IPS-11a (cell line): ENCODE results near the gene ZMYND8.
"Not testable (repeated sequence)": the region's sequence is repeated elsewhere in the genome, so short reads cannot be mapped to it uniquely, and the experiment has no call there.

Source experiments
- H3K4me3 ChIP-seq: one replicate; pipeline ENCODE4 v1.5.1; 2013; ENCODE audit warnings: low read depth, low read length, control low read depth

The ZMYND8 gene

GRCh38 chr20:47269309-47270165 lies 87.0 kb downstream of the ZMYND8 start:
- no peak overlapping the region for H3K4me3 ChIP-seq

- no peak overlapping the region for H3K4me3 ChIP-seq
Measured at GRCh38 chr20:47267621-47268020, 88.9 kb downstream of the ZMYND8 start.

GRCh38 chr20:47266847-47267515 lies 89.5 kb downstream of the ZMYND8 start:
- no peak overlapping the region for H3K4me3 ChIP-seq

GRCh38 chr20:47265984-47266383 lies 90.5 kb downstream of the ZMYND8 start:
- H3K4me3 ChIP-seq = no peak overlapping the region

- H3K4me3 ChIP-seq = no peak overlapping the region
Measured at GRCh38 chr20:47265214-47265613, 91.3 kb downstream of the ZMYND8 start.

GRCh38 chr20:47264137-47264769 lies 92.2 kb downstream of the ZMYND8 start:
- H3K4me3 ChIP-seq = not testable (repeated sequence)

- no peak overlapping the region for H3K4me3 ChIP-seq
Measured at GRCh38 chr20:47263465-47264084, 92.9 kb downstream of the ZMYND8 start.

GRCh38 chr20:47263080-47263464 lies 93.4 kb downstream of the ZMYND8 start:
- no peak overlapping the region for H3K4me3 ChIP-seq

- no peak overlapping the region for H3K4me3 ChIP-seq
Measured at GRCh38 chr20:47262365-47263013, 94.0 kb downstream of the ZMYND8 start.

- no peak overlapping the region for H3K4me3 ChIP-seq
Measured at GRCh38 chr20:47262008-47262364, 94.5 kb downstream of the ZMYND8 start.

- H3K4me3 ChIP-seq = not testable (repeated sequence)
Measured at GRCh38 chr20:47261161-47261774, 95.2 kb downstream of the ZMYND8 start.

GRCh38 chr20:47260540-47261126 lies 95.9 kb downstream of the ZMYND8 start:
- H3K4me3 ChIP-seq = not testable (repeated sequence)

GRCh38 chr20:47258745-47259695 lies 97.5 kb downstream of the ZMYND8 start:
- H3K4me3 ChIP-seq = no peak overlapping the region

GRCh38 chr20:47257771-47258170 lies 98.7 kb downstream of the ZMYND8 start:
- no peak overlapping the region for H3K4me3 ChIP-seq

GRCh38 chr20:47257256-47257655 lies 99.2 kb downstream of the ZMYND8 start:
- H3K4me3 ChIP-seq = no peak overlapping the region

- no peak overlapping the region for H3K4me3 ChIP-seq
Measured at GRCh38 chr20:47256668-47257236, 99.7 kb downstream of the ZMYND8 start.

GRCh38 chr20:47253872-47254271 lies 102.6 kb downstream of the ZMYND8 start:
- no peak overlapping the region for H3K4me3 ChIP-seq

- H3K4me3 ChIP-seq = no peak overlapping the region
Measured at GRCh38 chr20:47252879-47253307, 103.6 kb downstream of the ZMYND8 start.
